GM04503 (cell line): Measurements from ENCODE around the gene RNF8.
"Not testable (repeated sequence)": the region's sequence is repeated elsewhere in the genome, so short reads cannot be mapped to it uniquely, and the experiment has no call there.

Source experiments
- DNase-seq: peaks from one replicate; pipeline ENCODE4 v3.0.0-alpha.2; 2012; ENCODE audit warnings: low read depth

RNF8 gene

DNA sequence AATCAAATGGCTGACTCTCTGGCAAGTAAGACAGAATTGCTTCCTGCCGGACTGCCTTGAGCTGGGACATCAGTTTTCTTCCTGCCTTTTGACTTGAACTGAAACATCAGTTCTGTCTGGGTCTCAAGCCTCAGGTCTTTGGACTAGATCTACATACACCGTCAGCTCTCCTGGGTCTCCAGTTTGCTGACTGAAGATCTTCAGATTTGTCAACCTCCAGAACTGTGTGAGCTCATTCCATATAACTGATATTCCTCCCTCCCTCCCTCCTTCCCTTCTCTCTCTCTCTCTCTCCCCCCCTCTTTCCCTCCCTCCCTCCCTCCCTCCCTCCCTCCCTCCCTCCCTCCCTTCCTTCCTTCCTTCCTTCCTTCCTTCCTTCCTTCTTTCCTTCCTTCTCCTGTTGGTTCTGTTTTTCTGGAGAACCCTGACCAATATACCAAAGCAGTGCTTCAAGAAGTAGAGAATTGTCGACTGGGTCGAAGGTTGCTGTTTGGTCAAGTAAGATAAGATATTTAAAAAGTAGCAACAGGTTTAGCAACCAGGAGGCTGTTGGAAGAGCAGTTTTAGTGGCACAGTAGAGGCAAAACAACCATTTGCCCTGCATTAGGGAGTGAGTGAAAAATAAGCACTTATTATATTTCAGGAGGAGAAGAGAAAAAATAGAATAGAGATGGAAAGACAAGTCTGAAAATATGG is 46.2 kb downstream of the RNF8 start:
- no peak for DNase-seq

DNA sequence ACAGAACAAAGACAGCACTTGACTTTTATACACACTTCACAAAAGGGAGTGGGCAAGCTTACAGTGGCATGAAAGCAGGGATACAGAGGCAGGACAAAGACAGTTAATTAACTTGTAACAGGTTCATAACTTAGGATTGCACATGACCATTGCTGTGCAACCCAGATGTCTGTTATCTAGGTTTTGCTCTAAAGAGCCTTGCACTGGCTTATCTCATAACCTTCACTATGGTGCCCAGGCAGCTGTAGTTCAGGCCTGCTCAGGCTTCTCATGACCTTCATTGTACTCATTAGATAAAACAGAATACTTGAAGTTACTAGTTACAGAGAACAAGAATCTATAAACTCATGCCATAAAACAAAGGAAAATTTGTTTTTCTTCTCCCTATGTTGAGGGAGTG is 47.9 kb downstream of the RNF8 start:
- DNase-seq, result not testable (repeated sequence)

DNA sequence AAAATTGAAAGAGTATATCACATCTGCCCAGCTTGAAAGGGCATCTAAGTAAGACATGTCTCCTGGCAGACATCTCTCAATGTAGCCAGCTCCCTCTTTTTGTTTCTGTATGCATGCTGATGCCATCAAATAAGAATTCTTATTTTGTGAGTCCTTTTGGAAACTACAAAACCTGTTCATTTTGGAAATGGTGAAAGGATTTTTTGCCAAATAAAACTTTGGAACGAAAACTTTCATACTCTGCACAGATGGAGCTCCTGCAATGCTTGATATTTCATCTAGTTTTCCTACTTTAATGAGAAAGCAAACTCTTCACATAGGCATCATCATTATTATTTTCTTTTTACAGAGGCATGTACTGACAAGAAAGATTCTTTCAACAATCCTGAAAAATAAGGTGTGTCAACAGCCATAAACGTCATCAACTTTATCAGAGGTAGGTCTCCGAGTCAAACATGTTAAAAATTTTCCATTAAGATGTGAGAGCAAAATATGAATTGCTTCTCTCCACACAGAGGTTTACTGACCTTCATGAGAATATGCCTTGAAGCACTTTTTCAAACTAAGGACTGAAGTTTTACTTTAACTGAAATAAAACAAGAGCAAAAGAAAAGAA is 53.1 kb downstream of the RNF8 start:
- no peak for DNase-seq

DNA sequence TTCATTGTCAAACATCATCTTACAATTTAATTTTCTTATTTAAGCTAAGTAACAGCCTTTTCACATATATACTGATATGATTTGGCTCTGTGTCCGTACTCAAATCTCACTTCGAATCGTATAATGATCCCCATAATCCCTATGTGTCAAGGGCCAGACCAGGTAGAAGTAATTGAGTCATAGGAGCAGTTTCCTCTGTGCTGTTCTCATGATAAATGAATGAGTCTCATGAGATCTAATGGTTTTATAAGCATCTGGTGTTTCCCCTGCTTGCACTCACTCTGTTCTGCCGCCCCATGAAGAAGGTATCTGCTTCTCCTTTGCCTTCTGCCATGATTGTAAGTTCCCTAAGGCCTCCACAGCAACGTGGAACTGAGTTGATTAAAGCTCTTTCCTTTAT is 54.2 kb downstream of the RNF8 start:
- no peak for DNase-seq

DNA sequence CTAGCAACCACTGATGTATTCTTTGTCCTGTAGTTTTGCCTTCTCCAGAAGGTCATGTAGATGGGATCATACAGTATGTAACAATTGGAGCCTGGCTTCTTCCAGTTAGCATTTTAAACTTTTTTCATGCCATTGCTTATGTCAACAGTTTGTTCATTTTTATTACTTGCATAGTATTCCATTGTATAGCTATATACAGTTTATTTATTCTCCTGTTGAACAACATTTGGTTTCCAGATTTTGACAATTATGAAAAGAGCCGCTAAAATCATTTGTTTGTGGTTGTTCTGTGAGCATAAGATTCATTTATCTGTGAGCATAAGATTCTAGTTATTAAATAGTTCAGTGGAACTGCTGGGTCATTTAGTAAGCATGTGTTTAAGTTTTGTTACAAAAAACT is 55.7 kb downstream of the RNF8 start:
- no peak for DNase-seq

DNA sequence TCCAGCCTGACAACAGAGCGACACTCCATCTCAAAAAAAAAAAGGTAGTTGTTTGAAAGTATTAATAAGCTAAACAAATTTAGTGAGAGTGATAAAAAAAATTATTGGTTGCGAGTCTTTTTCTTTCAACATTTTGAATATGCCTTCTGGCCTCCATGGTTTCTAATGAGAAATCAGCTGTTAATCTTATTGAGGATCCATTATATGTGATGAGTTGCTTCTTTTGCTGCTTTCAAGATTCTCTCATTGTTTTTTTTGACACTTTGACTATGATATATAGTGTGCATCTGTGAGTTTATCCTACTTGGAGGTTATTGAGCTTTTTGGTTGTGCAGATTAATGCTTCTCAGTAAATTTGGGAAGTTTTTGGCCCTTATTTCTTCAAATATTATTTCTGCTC is 63.6 kb downstream of the RNF8 start:
- DNase-seq, result no peak

DNA sequence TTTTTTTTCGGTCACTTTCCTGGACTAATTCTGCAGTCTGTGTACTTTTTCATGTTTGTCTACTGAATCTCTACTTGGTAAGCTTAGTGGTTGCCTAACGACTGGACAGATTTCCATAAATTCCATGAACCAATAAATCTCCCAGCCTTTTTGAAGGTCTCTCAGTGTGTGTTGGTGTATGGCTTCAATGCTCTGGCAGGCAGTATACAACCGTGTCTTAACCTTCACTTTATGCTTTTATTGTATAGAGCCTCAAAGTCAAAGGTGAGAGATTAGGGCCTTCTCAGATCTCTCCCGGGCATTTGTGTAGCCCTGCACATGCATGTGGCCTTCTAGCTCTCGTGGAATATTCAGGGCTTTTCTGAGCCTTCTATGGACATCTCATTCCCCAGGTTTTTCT is 64.9 kb downstream of the RNF8 start:
- no peak for DNase-seq

DNA sequence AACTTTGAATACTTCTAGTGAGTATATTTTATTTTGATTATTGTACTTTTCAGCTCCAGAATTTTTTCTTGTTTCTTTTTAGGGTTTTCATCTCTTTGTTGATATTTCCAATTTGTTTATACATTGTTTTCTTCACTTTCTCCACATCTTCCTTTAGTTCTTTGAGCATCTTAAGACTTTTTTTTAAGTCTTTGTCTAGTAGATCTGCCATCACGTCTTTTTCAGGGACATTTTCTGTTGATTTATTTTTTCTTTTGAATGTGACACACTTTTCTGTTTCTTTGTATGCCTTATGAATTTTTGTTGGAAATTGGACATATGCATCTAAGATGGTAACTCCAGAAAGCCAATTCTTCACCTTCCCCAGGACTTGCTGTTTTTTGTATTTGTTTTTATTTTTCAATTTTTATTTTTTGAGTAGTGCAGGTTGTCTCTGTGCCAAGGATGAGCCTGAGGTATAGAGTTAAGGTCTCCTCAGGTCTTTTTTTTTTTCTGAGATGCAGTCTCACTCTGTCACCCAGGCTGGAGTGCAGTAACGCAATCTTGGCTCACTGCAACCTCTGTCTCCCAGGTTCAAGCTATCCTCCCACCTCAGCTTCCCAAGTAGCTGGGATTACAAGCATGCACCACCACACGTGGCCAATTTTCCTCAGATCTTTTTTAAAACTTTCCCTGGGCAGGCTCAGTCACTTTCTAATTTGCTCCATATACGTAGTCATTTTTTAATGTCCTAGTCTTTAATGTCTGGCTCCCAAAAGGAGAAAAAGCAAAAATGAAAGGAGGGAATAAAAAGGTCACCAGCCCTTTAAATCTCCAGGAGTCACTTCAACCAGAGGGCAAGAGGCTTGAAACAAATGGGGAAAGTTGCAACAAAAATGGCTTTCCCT is 72.5 kb downstream of the RNF8 start:
- DNase-seq, result no peak

DNA sequence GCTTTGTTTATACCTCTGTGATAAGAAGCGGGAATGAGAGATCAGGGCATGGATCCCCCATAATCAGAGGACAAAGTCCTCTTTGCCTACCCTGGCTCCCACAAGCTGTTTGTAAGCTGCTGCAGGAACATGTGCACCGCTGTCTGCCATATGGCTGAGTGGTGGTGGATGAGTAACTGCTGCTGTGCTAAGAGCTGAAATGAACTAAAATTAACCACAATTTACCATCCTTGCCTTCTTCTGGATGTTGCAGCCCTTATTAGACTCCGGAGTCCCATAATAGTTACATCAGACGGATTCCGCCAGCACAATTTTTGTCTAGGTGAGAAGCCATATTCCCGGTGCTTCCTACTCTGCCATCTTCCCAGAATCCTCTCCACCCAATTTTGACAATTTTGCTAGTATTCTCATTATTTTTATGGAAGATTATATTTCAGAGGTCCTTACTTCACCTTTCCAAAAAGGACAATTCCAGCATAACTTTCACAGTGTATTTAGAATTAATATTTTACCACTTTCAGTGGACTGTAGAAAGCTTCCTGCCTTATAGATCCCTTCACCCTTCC is 73.2 kb downstream of the RNF8 start:
- no peak for DNase-seq

DNA sequence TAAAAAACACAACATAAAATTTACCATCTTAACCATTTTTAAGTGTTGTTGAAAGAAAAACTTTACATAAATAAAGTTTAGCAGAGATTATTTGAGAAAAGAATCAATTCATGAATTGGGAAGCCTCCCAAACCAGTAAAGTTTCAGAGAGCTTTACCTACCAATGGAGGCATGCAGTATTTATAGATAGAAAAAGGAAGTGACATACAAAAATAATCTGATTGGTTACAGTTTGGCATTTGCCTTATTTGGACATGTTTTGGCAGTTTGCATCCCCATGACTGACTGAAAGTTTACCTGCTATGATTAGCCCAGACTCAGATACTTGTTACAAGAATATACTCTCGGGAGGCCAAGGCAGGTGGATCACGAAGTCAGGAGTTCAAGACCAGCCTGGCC is 75.6 kb downstream of the RNF8 start:
- DNase-seq, result no peak

DNA sequence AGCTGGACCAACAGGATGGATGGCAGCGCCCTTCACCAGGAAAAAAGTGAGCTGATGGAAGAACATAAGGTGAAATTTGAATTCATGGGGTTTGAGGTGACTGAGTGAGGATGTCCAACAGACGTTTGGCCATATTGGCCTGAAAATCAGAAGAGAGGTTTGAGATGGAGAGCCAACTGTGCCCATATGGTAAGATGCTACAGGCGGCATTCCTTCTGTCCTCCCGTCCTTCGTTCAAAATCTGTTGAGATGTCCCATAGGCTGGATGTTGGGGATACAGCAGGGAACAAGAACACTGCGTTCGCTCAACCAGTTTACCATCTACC is 78.8 kb downstream of the RNF8 start:
- DNase-seq, result no peak

DNA sequence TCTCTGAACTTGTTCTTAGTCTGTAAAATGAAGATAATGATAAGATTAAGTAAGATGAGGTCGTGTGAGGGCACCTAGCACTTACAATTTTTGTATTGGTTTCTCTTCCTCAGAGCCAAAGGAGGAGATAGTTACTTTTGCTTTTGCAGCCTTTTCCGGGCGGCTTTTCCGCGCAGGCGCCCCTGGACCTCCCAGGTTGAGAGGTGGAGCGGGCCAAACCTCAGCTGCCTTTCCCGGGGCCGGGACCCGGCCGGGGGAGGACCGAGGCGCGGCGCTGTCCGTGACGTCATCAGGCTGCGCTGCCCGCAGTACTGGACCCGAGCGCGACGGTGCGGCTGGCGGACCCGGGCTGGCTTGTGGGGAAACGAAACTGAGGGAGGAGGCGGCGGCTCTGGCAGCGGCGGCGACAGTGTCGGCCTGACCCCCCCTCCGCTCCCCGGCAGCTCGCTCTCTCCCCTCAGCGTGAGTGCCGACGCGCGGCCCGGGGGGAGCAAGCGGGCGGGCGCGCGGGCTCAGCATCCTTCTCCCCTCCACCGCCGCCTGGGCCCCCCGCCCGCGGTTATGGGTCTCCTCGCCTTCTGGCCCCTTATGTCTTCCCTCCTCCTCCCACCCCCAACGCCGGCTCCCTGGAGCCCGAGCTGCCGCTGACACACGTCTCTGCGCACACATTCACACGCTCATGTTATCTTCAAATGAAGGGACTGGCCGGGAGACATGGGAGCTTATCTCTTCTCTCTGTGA is 79.3 kb downstream of the RNF8 start, which contains the start of gene CMTR1:
Gene CMTR1, plus strand, starts transcription at position 306 of the 741 bp plus-strand sequence. CDS start 2,409 bp downstream, outside the sequence.
- DNase-seq, result no peak

DNA sequence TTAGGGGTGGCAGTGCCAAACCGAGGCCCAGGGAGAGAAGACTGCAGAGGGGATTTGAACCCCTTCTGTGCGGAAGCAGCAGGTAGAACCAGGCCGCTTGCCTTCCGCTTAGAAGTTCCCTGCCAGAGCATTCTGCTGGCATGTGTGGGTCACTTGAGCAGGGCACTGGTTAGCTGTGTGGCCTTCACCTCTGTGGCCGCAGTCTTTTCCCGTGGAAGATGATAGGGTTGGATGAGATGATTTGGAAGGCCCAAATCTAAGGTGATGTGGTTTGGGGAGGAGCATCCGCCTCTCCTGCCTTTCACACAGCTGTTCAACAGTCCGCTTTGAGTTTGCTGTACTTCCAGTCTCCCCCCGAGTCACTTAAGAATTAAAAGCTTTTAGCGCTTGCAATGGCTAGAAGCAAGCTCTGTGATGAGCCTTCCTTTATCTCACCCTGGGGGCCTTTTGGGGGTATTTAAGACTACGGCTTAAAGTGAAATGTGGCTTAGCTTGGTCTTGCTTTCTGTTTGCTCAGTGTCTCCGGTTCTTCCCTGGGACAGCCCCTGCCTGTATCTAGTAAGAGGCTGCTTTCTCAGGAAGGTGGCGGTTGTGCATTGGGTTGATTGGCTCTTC is 80.0 kb downstream of the RNF8 start:
- DNase-seq, result no peak

DNA sequence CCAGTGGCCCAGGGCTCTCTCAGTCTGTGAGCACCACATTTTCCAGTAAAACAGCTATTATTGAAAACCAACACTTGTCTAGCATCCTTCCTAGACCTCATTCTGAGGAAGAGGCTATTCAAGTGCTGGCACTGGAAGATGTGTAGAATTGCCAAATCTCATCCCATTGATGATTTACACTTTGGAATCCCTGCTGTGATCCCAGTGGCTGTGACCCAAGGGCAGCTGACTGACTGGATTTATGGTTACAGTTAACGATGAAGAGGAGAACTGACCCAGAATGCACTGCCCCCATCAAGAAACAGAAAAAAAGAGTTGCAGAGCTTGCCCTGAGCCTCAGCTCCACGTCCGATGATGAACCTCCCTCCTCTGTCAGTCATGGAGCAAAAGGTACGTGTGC is 81.6 kb downstream of the RNF8 start:
- DNase-seq, result no peak

DNA sequence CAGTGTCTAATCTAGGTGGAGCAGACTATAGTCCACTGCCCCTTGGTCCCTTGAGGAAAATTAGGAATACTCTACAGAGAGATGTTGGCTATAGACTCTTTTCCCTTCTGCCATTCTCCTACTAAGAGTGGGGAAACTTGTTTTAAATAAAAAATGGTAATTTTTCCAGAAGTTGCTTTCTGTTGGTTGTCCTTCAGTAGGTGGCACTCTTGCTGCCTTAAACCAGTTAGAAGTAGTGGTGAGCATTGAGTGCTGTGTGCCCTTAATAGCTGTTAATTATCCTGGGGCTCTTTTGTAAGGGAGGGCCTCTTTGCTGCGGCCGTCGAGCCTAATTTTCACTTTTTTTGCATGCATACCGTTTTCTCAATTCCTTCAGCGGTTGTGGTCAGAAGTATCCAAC is 82.0 kb downstream of the RNF8 start:
- no peak for DNase-seq

DNA sequence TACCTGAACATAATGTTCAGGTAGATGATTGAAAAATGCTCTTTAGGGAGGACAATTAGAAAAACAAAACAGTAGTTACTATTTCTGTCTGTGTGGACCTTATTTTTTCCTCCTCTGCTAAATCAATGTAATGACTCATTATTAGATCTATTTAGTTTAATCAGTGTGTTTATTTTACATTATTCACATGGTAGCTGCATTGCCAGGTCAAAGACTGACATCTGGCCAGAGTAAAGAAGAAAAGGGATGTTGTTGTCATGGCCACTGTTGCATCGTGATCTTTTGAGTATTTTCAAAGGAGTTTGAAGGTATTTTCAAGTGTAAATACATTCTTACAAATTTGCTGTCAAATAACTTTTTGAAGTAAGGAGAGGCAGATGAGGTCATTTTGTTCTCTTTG is 85.1 kb downstream of the RNF8 start:
- DNase-seq, result no peak

DNA sequence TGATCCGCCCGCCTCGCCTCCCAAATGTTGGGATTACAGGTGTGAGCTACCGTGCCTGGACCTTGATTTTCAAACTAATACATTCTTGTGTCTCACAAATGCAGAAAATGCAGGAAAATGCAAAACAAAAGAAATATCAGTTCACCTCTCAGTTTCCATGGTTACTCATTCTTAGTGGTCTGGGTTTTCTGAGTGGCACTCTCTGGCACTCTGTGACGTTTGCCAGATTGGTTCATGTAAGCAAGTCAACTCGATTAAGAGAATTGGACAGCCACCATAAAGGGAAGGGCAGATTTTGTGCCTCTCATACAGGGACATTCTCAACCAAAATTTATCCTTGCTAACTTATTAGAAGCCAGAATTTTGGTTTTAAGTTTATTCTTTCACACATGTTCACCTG is 87.9 kb downstream of the RNF8 start:
- no peak for DNase-seq

DNA sequence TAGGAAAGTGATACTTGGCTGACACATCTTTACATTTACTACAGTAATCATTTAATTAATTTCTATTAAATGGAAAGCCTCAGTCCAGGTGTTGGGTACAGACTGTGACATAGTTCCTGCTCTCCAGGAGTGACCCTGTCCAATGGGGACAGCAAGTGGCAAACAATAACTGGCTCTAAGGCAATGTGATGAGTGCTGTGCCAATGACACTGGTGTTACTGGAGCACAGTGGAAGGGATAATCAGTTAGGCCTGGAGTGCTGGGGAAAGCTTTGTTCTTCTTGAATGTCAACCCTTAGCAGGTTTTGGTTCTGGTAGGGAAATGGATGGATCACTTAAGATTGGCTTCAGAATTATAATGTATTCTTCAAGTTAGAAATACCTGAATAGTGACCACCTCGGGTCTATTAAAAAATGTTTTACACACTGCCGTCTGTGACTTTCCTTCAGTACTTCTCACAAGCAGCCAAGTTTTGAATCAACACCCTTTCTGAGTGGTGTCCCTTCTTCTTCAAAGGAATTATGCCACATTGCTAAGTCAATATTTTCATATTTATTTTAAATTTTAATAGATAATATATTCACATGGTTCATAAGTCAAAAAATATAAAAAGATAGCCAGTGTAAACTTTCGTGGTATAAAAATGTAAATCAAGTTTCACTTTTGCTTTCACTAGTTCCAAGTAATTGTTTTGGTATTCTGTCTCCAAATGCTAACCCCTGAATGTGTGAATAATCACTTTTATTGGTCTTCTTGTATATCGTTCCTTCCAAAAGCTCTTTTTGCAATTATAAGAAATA is 88.8 kb downstream of the RNF8 start:
- DNase-seq, result no peak

DNA sequence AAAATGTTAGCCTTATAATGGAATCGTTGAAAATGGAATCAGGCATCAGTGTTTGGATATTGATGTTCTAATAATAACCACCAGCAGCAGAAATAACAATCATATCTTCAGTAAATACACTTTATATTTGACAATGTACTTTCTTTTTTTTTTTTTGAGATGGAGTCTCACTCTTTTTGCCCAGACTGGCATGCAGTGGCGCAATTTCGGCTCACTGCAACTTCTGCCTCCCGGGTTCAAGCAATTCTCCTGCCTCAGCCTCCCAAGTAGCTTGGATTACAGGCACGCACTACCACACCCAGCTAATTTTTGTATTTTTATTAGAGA is 89.4 kb downstream of the RNF8 start:
- DNase-seq, result not testable (repeated sequence)
